ENCODE results near the gene CWH43.

CWH43 gene

DNA sequence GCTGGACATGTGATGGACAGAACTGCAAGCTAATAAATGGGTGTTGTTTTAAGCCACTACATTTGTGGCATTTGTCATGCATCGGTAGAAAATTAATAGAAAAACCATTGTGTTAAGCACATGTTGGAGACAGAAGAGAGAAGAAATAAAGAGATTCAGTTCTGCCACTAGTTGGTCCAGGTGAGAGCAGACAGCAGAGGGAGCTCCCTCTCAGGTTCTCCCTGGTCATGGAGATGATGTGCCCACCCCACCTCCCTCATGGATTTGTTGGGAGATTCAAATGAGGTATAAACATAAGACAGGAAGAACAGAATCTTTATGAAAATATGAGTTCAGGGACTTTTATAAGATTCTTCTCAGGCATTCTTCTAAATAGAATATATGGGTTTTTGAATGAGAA, 42.7 kb upstream of the CWH43 start:
- TF ChIP-seq POLR2AphosphoS5 (IDR thresholded peaks at IDR 0.05; ENCODE audit: low read depth, low read length), result no peak
- no peak for TF ChIP-seq SIN3A (IDR thresholded peaks at IDR 0.05; ENCODE audit: borderline replicate concordance, insufficient read depth, low read length)
- TF ChIP-seq, protein P1, sequence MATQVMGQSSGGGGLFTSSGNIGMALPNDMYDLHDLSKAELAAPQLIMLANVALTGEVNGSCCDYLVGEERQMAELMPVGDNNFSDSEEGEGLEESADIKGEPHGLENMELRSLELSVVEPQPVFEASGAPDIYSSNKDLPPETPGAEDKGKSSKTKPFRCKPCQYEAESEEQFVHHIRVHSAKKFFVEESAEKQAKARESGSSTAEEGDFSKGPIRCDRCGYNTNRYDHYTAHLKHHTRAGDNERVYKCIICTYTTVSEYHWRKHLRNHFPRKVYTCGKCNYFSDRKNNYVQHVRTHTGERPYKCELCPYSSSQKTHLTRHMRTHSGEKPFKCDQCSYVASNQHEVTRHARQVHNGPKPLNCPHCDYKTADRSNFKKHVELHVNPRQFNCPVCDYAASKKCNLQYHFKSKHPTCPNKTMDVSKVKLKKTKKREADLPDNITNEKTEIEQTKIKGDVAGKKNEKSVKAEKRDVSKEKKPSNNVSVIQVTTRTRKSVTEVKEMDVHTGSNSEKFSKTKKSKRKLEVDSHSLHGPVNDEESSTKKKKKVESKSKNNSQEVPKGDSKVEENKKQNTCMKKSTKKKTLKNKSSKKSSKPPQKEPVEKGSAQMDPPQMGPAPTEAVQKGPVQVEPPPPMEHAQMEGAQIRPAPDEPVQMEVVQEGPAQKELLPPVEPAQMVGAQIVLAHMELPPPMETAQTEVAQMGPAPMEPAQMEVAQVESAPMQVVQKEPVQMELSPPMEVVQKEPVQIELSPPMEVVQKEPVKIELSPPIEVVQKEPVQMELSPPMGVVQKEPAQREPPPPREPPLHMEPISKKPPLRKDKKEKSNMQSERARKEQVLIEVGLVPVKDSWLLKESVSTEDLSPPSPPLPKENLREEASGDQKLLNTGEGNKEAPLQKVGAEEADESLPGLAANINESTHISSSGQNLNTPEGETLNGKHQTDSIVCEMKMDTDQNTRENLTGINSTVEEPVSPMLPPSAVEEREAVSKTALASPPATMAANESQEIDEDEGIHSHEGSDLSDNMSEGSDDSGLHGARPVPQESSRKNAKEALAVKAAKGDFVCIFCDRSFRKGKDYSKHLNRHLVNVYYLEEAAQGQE (IDR thresholded peaks at IDR 0.05; ENCODE audit: insufficient read depth in 1 of 2, low read depth in 2 of 2, low read length in 2 of 2), result no peak
- no peak for TF ChIP-seq FOXP2 (optimal IDR thresholded peaks at IDR 0.05; ENCODE audit: borderline replicate concordance, extremely low read depth, extremely low read length, insufficient read depth)
- no peak for TF ChIP-seq TAF1 (IDR thresholded peaks at IDR 0.05; ENCODE audit: borderline replicate concordance, insufficient read depth, low read length)

DNA sequence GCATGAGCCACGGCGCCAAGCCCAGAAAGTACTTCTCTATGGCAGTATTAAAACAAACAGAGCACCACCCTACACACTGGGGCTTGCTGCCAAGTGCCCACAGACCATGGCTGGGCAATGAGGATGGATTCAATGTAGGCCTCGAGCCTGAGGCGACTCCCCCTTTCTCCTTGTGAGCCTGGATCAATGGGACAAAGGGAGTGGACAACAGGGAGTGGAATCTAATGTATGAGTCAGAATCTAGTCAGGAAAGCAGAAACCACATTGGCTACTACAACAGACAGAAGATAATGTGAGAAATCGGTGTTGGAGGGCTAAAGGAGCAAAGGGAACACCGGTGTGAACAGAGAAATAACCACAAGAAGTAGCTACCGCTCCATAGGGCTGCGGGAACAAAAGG, 41.8 kb upstream of the CWH43 start:
- TF ChIP-seq, protein P1 (IDR thresholded peaks at IDR 0.05; ENCODE audit: insufficient read depth in 1 of 2, low read depth in 2 of 2, low read length in 2 of 2), result no peak
- TF ChIP-seq SIN3A (IDR thresholded peaks at IDR 0.05; ENCODE audit: borderline replicate concordance, insufficient read depth, low read length), result no peak
- TF ChIP-seq FOXP2 (optimal IDR thresholded peaks at IDR 0.05; ENCODE audit: borderline replicate concordance, extremely low read depth, extremely low read length, insufficient read depth), result no peak
- TF ChIP-seq POLR2AphosphoS5 (IDR thresholded peaks at IDR 0.05; ENCODE audit: low read depth, low read length), result no peak
- no peak for TF ChIP-seq TAF1 (IDR thresholded peaks at IDR 0.05; ENCODE audit: borderline replicate concordance, insufficient read depth, low read length)

DNA sequence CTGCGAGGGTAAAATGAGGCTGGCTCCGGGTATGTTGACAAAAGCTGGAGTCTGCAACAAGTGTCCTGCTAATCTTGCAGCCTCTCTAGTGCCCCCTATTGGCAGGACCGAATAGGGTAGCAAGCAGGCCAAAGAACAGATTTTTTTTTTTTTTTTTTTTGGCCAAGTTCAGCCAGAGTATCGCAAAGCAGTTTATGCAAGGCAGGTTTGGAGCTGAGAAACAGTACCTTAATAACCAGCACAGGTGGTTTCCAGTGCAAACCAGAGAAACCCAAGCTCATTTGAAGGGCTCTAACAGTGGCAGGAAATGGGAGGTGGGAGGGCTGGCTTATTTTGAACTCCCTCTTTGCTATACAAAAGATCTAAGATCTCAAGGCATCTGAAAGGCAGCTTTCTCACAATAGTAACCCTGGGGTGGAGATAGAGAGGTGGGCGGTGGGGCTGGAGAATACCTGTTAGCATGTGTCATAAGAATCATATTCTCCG, 41.3 kb upstream of the CWH43 start:
- TF ChIP-seq, protein P1 (IDR thresholded peaks at IDR 0.05; ENCODE audit: insufficient read depth in 1 of 2, low read depth in 2 of 2, low read length in 2 of 2), result no peak
- no peak for TF ChIP-seq SIN3A (IDR thresholded peaks at IDR 0.05; ENCODE audit: borderline replicate concordance, insufficient read depth, low read length)
- no peak for TF ChIP-seq TAF1 (IDR thresholded peaks at IDR 0.05; ENCODE audit: borderline replicate concordance, insufficient read depth, low read length)
- no peak for TF ChIP-seq POLR2AphosphoS5 (IDR thresholded peaks at IDR 0.05; ENCODE audit: low read depth, low read length)
- no peak for TF ChIP-seq FOXP2 (optimal IDR thresholded peaks at IDR 0.05; ENCODE audit: borderline replicate concordance, extremely low read depth, extremely low read length, insufficient read depth)

DNA sequence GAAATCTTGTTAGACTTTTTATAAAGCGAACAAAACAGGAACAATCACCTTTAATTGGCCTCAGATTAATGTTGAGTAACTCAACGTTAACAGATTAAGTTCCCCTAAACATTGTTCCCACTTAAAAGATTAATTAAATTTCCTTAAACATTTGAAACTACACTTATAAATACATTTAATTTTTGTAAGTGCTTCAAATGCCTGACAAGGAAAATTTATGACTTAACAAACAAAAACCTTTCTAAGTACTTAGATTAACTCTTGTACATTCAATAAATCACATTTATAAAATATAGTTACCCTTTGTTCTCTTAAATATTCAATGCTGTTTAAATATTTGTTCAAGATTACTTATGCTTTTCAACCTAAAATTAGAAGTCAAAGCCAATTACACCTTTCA, 40.1 kb upstream of the CWH43 start:
- TF ChIP-seq, protein P1 (IDR thresholded peaks at IDR 0.05; ENCODE audit: insufficient read depth in 1 of 2, low read depth in 2 of 2, low read length in 2 of 2), result no peak
- TF ChIP-seq POLR2AphosphoS5 (IDR thresholded peaks at IDR 0.05; ENCODE audit: low read depth, low read length), result no peak
- no peak for TF ChIP-seq FOXP2 (optimal IDR thresholded peaks at IDR 0.05; ENCODE audit: borderline replicate concordance, extremely low read depth, extremely low read length, insufficient read depth)
- no peak for TF ChIP-seq SIN3A (IDR thresholded peaks at IDR 0.05; ENCODE audit: borderline replicate concordance, insufficient read depth, low read length)
- no peak for TF ChIP-seq TAF1 (IDR thresholded peaks at IDR 0.05; ENCODE audit: borderline replicate concordance, insufficient read depth, low read length)

DNA sequence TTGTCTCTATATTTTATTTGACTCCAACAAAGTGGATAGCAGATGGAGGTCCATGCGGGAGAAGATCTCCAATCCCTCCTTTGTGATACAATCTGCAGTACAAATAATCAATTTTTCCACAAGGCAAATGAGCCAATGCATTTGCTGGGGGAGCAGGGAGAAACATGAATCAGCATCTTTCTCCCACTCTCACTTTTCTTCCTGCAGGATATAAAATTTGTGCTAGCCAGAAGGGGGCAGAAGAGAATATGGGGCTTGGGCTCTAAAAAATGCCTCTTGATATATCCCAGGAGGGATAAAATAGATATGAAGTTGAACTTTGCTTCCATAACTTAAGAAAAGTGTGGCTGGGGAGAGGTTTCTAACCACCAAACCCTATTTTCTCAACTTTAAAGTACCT, 38.3 kb upstream of the CWH43 start:
- no peak for TF ChIP-seq POLR2AphosphoS5 (IDR thresholded peaks at IDR 0.05; ENCODE audit: low read depth, low read length)
- TF ChIP-seq, protein P1 (IDR thresholded peaks at IDR 0.05; ENCODE audit: insufficient read depth in 1 of 2, low read depth in 2 of 2, low read length in 2 of 2), result no peak
- TF ChIP-seq SIN3A (IDR thresholded peaks at IDR 0.05; ENCODE audit: borderline replicate concordance, insufficient read depth, low read length), result no peak
- TF ChIP-seq TAF1 (IDR thresholded peaks at IDR 0.05; ENCODE audit: borderline replicate concordance, insufficient read depth, low read length), result no peak
- no peak for TF ChIP-seq FOXP2 (optimal IDR thresholded peaks at IDR 0.05; ENCODE audit: borderline replicate concordance, extremely low read depth, extremely low read length, insufficient read depth)
